Stimulated activated naive B cell treated with anti-CD40 and anti-IgM and Interleukin-4, amounts not matched to agents 10 μg/mL and 1 μg/mL and 100 μg/mL, for 72 hours (primary cell): ENCODE measurements around the gene GABRG3.

Experiments used
- ATAC-seq, 2 donors: fragments of 150-1000 bp; cut with Tn5 transposase; replicated peaks; 2 replicates each; pipeline ENCODE4 v1.10.0; 2021; ENCODE audit warnings: moderate library complexity in 1 of 2
- DNase-seq: peaks from one replicate; pipeline ENCODE4 v3.0.0; 2021
- H3K27ac Mint-ChIP-seq: one replicate; pipeline ENCODE4 v1.8.0; 2022; ENCODE audit warnings: mild to moderate bottlenecking, mixed read lengths
- H3K27me3 Mint-ChIP-seq, 2 donors: one replicate each; pipeline ENCODE4 v1.8.0; 2022; ENCODE audit warnings: mixed read lengths in 2 of 2
- H3K36me3 Mint-ChIP-seq, 2 donors: one replicate each; pipeline ENCODE4 v1.8.0; 2022; ENCODE audit warnings: mixed read lengths in 2 of 2, mild to moderate bottlenecking in 1 of 2
- H3K4me1 Mint-ChIP-seq, 2 donors: one replicate each; pipeline ENCODE4 v1.8.0; 2022; ENCODE audit warnings: mixed read lengths in 2 of 2, mild to moderate bottlenecking in 1 of 2
- H3K4me3 Mint-ChIP-seq, 2 donors: one replicate each; pipeline ENCODE4 v1.8.0; 2022; ENCODE audit warnings: mild to moderate bottlenecking in 2 of 2, mixed read lengths in 2 of 2, moderate library complexity in 1 of 2
- H3K9me3 Mint-ChIP-seq, 2 donors: one replicate each; pipeline ENCODE4 v1.8.0; 2022; ENCODE audit warnings: mixed read lengths in 2 of 2, mild to moderate bottlenecking in 1 of 2

GABRG3 gene

GRCh38 chr15:27027229-27027628 lies 56.2 kb downstream of the GABRG3 start:
- ATAC-seq (no peak), DNase-seq (no peak)
- H3K4me3 Mint-ChIP-seq: no peak overlapping the region
- no peaks in the 10 kb centered on the region for H3K4me1 Mint-ChIP-seq
- H3K9me3 Mint-ChIP-seq: peaks cover 0 to 4% of the 10 kb centered on the region in 2 donors
- H3K27ac Mint-ChIP-seq: no peak overlapping the region
- H3K36me3 Mint-ChIP-seq: no peaks in the 10 kb centered on the region
- peaks cover 0 to 5% of the 10 kb centered on the region in 2 donors for H3K27me3 Mint-ChIP-seq

- no peak for DNase-seq
- Mint-ChIP-seq H3K27ac (no peak overlapping the region), H3K4me1 (no peaks in the 10 kb centered on the region), H3K9me3 (peaks cover 0 to 4% of the 10 kb centered on the region in 2 donors), H3K27me3 (peaks cover 0 to 5% of the 10 kb centered on the region in 2 donors), H3K4me3 (no peak overlapping the region), H3K36me3 (no peaks in the 10 kb centered on the region)
- ATAC-seq: no peak
Observed at GRCh38 chr15:27028858-27029477, 58.0 kb downstream of the GABRG3 start.

GRCh38 chr15:27036210-27036609 lies 65.2 kb downstream of the GABRG3 start:
- DNase-seq (no peak), ATAC-seq (no peak)
- Mint-ChIP-seq H3K27me3 (no peaks in the 10 kb centered on the region), H3K4me1 (no peaks in the 10 kb centered on the region), H3K9me3 (peaks cover 0 to 2% of the 10 kb centered on the region in 2 donors), H3K4me3 (no peak overlapping the region), H3K27ac (no peak overlapping the region), H3K36me3 (no peaks in the 10 kb centered on the region)

GRCh38 chr15:27037501-27037900 lies 66.5 kb downstream of the GABRG3 start:
- Mint-ChIP-seq H3K4me3 (no peak overlapping the region), H3K36me3 (no peaks in the 10 kb centered on the region), H3K9me3 (peaks cover 1% of the 10 kb centered on the region in 2 donors), H3K27me3 (no peaks in the 10 kb centered on the region), H3K27ac (no peak overlapping the region), H3K4me1 (no peaks in the 10 kb centered on the region)
- no peak for ATAC-seq
- DNase-seq: no peak

GRCh38 chr15:27039152-27039551 lies 68.2 kb downstream of the GABRG3 start:
- no peaks in the 10 kb centered on the region for H3K4me1 Mint-ChIP-seq
- DNase-seq: no peak
- H3K9me3 Mint-ChIP-seq: peaks cover 2 to 3% of the 10 kb centered on the region in 2 donors
- H3K4me3 Mint-ChIP-seq: no peak overlapping the region
- no peak for ATAC-seq
- no peaks in the 10 kb centered on the region for H3K36me3 Mint-ChIP-seq
- H3K27me3 Mint-ChIP-seq: no peaks in the 10 kb centered on the region
- H3K27ac Mint-ChIP-seq: no peak overlapping the region

- DNase-seq (no peak), ATAC-seq (no peak)
Observed at GRCh38 chr15:27042230-27042629, 71.2 kb downstream of the GABRG3 start.

GRCh38 chr15:27042646-27043045 lies 71.7 kb downstream of the GABRG3 start:
- Mint-ChIP-seq H3K27me3 (no peaks in the 10 kb centered on the region), H3K4me1 (no peaks in the 10 kb centered on the region), H3K36me3 (no peaks in the 10 kb centered on the region), H3K9me3 (peaks cover 2 to 3% of the 10 kb centered on the region in 2 donors), H3K27ac (no peak overlapping the region), H3K4me3 (no peak overlapping the region)
- DNase-seq (no peak), ATAC-seq (no peak)

More at GRCh38 chr15:27042230-27042629, 71.2 kb downstream of the GABRG3 start:
- Mint-ChIP-seq H3K36me3 (no peaks in the 10 kb centered on the region), H3K4me3 (no peak overlapping the region), H3K9me3 (peaks cover 2 to 3% of the 10 kb centered on the region in 2 donors), H3K4me1 (no peaks in the 10 kb centered on the region), H3K27me3 (no peaks in the 10 kb centered on the region), H3K27ac (no peak overlapping the region)

- Mint-ChIP-seq H3K9me3 (peaks cover 2 to 3% of the 10 kb centered on the region in 2 donors), H3K4me3 (no peak overlapping the region), H3K27me3 (no peaks in the 10 kb centered on the region), H3K27ac (no peak overlapping the region), H3K4me1 (no peaks in the 10 kb centered on the region), H3K36me3 (no peaks in the 10 kb centered on the region)
- ATAC-seq (no peak), DNase-seq (no peak)
Observed at GRCh38 chr15:27043770-27044169, 72.8 kb downstream of the GABRG3 start.

- ATAC-seq: no peak
- H3K9me3 Mint-ChIP-seq: peaks cover 2 to 3% of the 10 kb centered on the region in 2 donors
- peaks cover 0 to 6% of the 10 kb centered on the region in 2 donors for H3K27me3 Mint-ChIP-seq
Observed at GRCh38 chr15:27045796-27046195, 74.8 kb downstream of the GABRG3 start.

GRCh38 chr15:27046880-27047279 lies 75.9 kb downstream of the GABRG3 start:
- ATAC-seq: no peak
- DNase-seq: no peak
- Mint-ChIP-seq H3K4me3 (no peak overlapping the region), H3K4me1 (no peaks in the 10 kb centered on the region), H3K36me3 (no peaks in the 10 kb centered on the region), H3K27ac (no peak overlapping the region), H3K9me3 (peaks cover 2 to 3% of the 10 kb centered on the region in 2 donors), H3K27me3 (peaks cover 0 to 6% of the 10 kb centered on the region in 2 donors)

More at GRCh38 chr15:27045796-27046195, 74.8 kb downstream of the GABRG3 start:
- no peaks in the 10 kb centered on the region for H3K4me1 Mint-ChIP-seq
- DNase-seq: no peak
- no peak overlapping the region for H3K27ac Mint-ChIP-seq
- H3K36me3 Mint-ChIP-seq: no peaks in the 10 kb centered on the region
- no peak overlapping the region for H3K4me3 Mint-ChIP-seq

- H3K36me3 Mint-ChIP-seq: no peaks in the 10 kb centered on the region
- no peak overlapping the region for H3K4me3 Mint-ChIP-seq
- no peaks in the 10 kb centered on the region for H3K4me1 Mint-ChIP-seq
- H3K9me3 Mint-ChIP-seq: peaks cover 0 to 2% of the 10 kb centered on the region in 2 donors
- H3K27ac Mint-ChIP-seq: no peak overlapping the region
- ATAC-seq: no peak
- DNase-seq: no peak
- H3K27me3 Mint-ChIP-seq: peaks cover 0 to 6% of the 10 kb centered on the region in 2 donors
Observed at GRCh38 chr15:27050163-27050562, 79.2 kb downstream of the GABRG3 start.

- Mint-ChIP-seq H3K4me3 (no peak overlapping the region), H3K27ac (no peak overlapping the region), H3K4me1 (no peaks in the 10 kb centered on the region), H3K27me3 (peaks cover 0 to 2% of the 10 kb centered on the region in 2 donors), H3K9me3 (peaks cover 0 to 2% of the 10 kb centered on the region in 2 donors), H3K36me3 (no peaks in the 10 kb centered on the region)
- DNase-seq: no peak
- no peak for ATAC-seq
Observed at GRCh38 chr15:27054426-27054825, 83.4 kb downstream of the GABRG3 start.

GRCh38 chr15:27057904-27058645 lies 87.1 kb downstream of the GABRG3 start:
- Mint-ChIP-seq H3K27me3 (no peaks in the 10 kb centered on the region), H3K9me3 (peaks cover 0 to 2% of the 10 kb centered on the region in 2 donors), H3K27ac (no peak overlapping the region), H3K4me1 (no peaks in the 10 kb centered on the region), H3K36me3 (no peaks in the 10 kb centered on the region), H3K4me3 (no peak overlapping the region)
- DNase-seq (no peak), ATAC-seq (no peak)

GRCh38 chr15:27058939-27059338 lies 88.0 kb downstream of the GABRG3 start:
- Mint-ChIP-seq H3K36me3 (no peaks in the 10 kb centered on the region), H3K27ac (no peak overlapping the region), H3K4me1 (no peaks in the 10 kb centered on the region), H3K4me3 (no peak overlapping the region), H3K27me3 (no peaks in the 10 kb centered on the region), H3K9me3 (peaks cover 0 to 4% of the 10 kb centered on the region in 2 donors)
- DNase-seq: no peak
- ATAC-seq: no peak

GRCh38 chr15:27059610-27060202 lies 88.7 kb downstream of the GABRG3 start:
- no peak overlapping the region for H3K27ac Mint-ChIP-seq
- H3K27me3 Mint-ChIP-seq: no peaks in the 10 kb centered on the region
- H3K4me1 Mint-ChIP-seq: no peaks in the 10 kb centered on the region
- peak; percentile 23 for DNase-seq
- H3K4me3 Mint-ChIP-seq: no peak overlapping the region
- ATAC-seq: peak; percentile 81
- peaks cover 0 to 3% of the 10 kb centered on the region in 2 donors for H3K9me3 Mint-ChIP-seq
- H3K36me3 Mint-ChIP-seq: no peaks in the 10 kb centered on the region
